H9 (cell line): ENCODE measurements around the gene SH3BP2. TPM values are rescaled to one million over a fixed set of nuclear protein-coding genes. Genes with fewer than 3 reads are reported as not detected.

ENCODE experiments used
- DNase-seq: peaks from one replicate; pipeline ENCODE4 v3.0.0-alpha.2; 2017
- H2AFZ ChIP-seq: one replicate; pipeline ENCODE4 v1.6.1; 2013; ENCODE audit warnings: mild to moderate bottlenecking, low read length, control low read depth, moderate library complexity
- H2AK5ac ChIP-seq: 2 replicates; pipeline ENCODE4 v1.6.1; 2013; ENCODE audit warnings: low read length, control low read depth, mixed read lengths; ENCODE audit not compliant: insufficient read length
- H2BK120ac ChIP-seq: one replicate; pipeline ENCODE4 v1.6.1; 2013; ENCODE audit warnings: low read depth, mild to moderate bottlenecking, low read length, control low read depth, inconsistent platforms; ENCODE audit not compliant: poor library complexity, severe bottlenecking
- H2BK12ac ChIP-seq: 2 replicates; pipeline ENCODE4 v1.6.1; 2013; ENCODE audit warnings: low read length, control low read depth, mixed read lengths, low read depth; ENCODE audit not compliant: insufficient read length
- H2BK15ac ChIP-seq: 2 replicates; pipeline ENCODE4 v1.6.1; 2013; ENCODE audit warnings: low read depth, low read length, control low read depth
- H2BK20ac ChIP-seq: one replicate; pipeline ENCODE4 v1.6.1; 2013; ENCODE audit warnings: low read depth, mild to moderate bottlenecking, low read length, control low read depth, inconsistent platforms; ENCODE audit not compliant: poor library complexity, severe bottlenecking
- H2BK5ac ChIP-seq: 2 replicates; pipeline ENCODE4 v1.6.1; 2013; ENCODE audit warnings: low read length, control low read depth, mixed read lengths; ENCODE audit not compliant: insufficient read length
- H3K14ac ChIP-seq: 2 replicates; pipeline ENCODE4 v1.6.1; 2013; ENCODE audit warnings: low read length, control low read depth; ENCODE audit not compliant: insufficient read depth
- H3K18ac ChIP-seq: 2 replicates; pipeline ENCODE4 v1.6.1; 2013; ENCODE audit warnings: low read depth, mild to moderate bottlenecking, mixed read lengths, low read length, control low read depth; ENCODE audit not compliant: insufficient read length
- H3K23ac ChIP-seq: 2 replicates; pipeline ENCODE4 v1.6.1; 2013; ENCODE audit warnings: low read length, control low read depth, mixed read lengths, low read depth; ENCODE audit not compliant: insufficient read length
- H3K23me2 ChIP-seq: 2 replicates; pipeline ENCODE4 v1.6.1; 2013; ENCODE audit warnings: low read depth, mild to moderate bottlenecking, mixed read lengths, low read length, control low read depth; ENCODE audit not compliant: insufficient read length, poor library complexity, severe bottlenecking
- H3K27ac ChIP-seq: 2 replicates; pipeline ENCODE4 v1.5.1; 2013; ENCODE audit warnings: low read length, control low read depth, mixed read lengths, low read depth; ENCODE audit not compliant: insufficient read length
- H3K27me3 ChIP-seq: 2 replicates; pipeline ENCODE4 v1.6.1; 2013; ENCODE audit warnings: low read length, control low read depth, inconsistent platforms; ENCODE audit not compliant: insufficient read depth
- H3K4ac ChIP-seq: 2 replicates; pipeline ENCODE4 v1.6.1; 2013; ENCODE audit warnings: low read depth, mild to moderate bottlenecking, control low read depth, inconsistent platforms, low read length, moderate library complexity
- H3K4me1 ChIP-seq: 2 replicates; pipeline ENCODE4 v1.6.1; 2013; ENCODE audit warnings: low read length, control low read depth, inconsistent platforms; ENCODE audit not compliant: insufficient read depth
- H3K4me2 ChIP-seq: 2 replicates; pipeline ENCODE4 v1.6.1; 2013; ENCODE audit warnings: low read length, control low read depth, mixed read lengths; ENCODE audit not compliant: insufficient read length, insufficient read depth
- H3K56ac ChIP-seq: 2 replicates; pipeline ENCODE4 v1.6.1; 2013; ENCODE audit warnings: low read depth, mild to moderate bottlenecking, mixed read lengths, low read length, control low read depth; ENCODE audit not compliant: insufficient read length
- H3K79me1 ChIP-seq: 2 replicates; pipeline ENCODE4 v1.6.1; 2013; ENCODE audit warnings: low read depth, mild to moderate bottlenecking, moderate library complexity, low read length, control low read depth, inconsistent platforms; ENCODE audit not compliant: insufficient read depth, poor library complexity, severe bottlenecking
- H3K79me2 ChIP-seq: 2 replicates; pipeline ENCODE4 v1.6.1; 2013; ENCODE audit warnings: low read length, control low read depth, inconsistent platforms; ENCODE audit not compliant: insufficient read depth
- H3K9ac ChIP-seq: 2 replicates; pipeline ENCODE4 v1.6.1; 2013; ENCODE audit warnings: low read length, control low read depth, mixed read lengths; ENCODE audit not compliant: insufficient read length; ENCODE audit errors: extremely low read depth
- H3K9me3 ChIP-seq: one replicate; pipeline ENCODE4 v1.6.1; 2013; ENCODE audit warnings: low read depth, low read length, inconsistent platforms; ENCODE audit not compliant: control insufficient read depth
- H3T11ph ChIP-seq: one replicate; pipeline ENCODE4 v1.6.1; 2013; ENCODE audit warnings: mild to moderate bottlenecking, low read length, control low read depth, inconsistent platforms
- H4K20me1 ChIP-seq: one replicate; pipeline ENCODE4 v1.6.1; 2013; ENCODE audit not compliant: control insufficient read depth, insufficient read length, insufficient read depth
- H4K5ac ChIP-seq: 2 replicates; pipeline ENCODE4 v1.6.1; 2013; ENCODE audit warnings: low read depth, mild to moderate bottlenecking, mixed read lengths, low read length, control low read depth; ENCODE audit not compliant: insufficient read length
- H4K8ac ChIP-seq: replicated peaks from 2 replicates; pipeline ENCODE4 v1.6.1; 2013; ENCODE audit warnings: low read length, control low read depth, mixed read lengths, low read depth; ENCODE audit not compliant: insufficient read length
- H4K91ac ChIP-seq: 2 replicates; pipeline ENCODE4 v1.6.1; 2013; ENCODE audit warnings: low read depth, mild to moderate bottlenecking, moderate library complexity, mixed read lengths, low read length, control low read depth; ENCODE audit not compliant: insufficient read length
- H3K27ac Mint-ChIP-seq, 3 experiments: 2 replicates in 2 of 3; 3 replicates in 1 of 3; pipeline ENCODE4 v1.8.0; 2020 to 2021; ENCODE audit warnings: mixed read lengths in 3 of 3, mild to moderate bottlenecking in 1 of 3, moderate library complexity in 1 of 3
- H3K27me3 Mint-ChIP-seq: 2 replicates; pipeline ENCODE4 v1.8.0; 2021; ENCODE audit warnings: low read depth, mild to moderate bottlenecking, moderate library complexity, mixed read lengths
- H3K36me3 Mint-ChIP-seq, 3 experiments: 2 replicates in 2 of 3; 3 replicates in 1 of 3; pipeline ENCODE4 v1.8.0; 2020 to 2021; ENCODE audit warnings: low read depth in 3 of 3, mixed read lengths in 3 of 3; ENCODE audit not compliant: insufficient read depth in 1 of 3
- H3K4me1 Mint-ChIP-seq, 2 experiments: 2 replicates each; pipeline ENCODE4 v1.8.0; 2020; ENCODE audit warnings: mixed read lengths in 2 of 2
- H3K4me3 Mint-ChIP-seq, 2 experiments: 2 replicates in 1 of 2; 3 replicates in 1 of 2; pipeline ENCODE4 v1.8.0; 2020 to 2021; ENCODE audit warnings: mild to moderate bottlenecking in 2 of 2, mixed read lengths in 2 of 2, moderate library complexity in 1 of 2
- H3K9me3 Mint-ChIP-seq, 2 experiments: 2 replicates in 1 of 2; 3 replicates in 1 of 2; pipeline ENCODE4 v1.8.0; 2020; ENCODE audit warnings: mild to moderate bottlenecking in 2 of 2, mixed read lengths in 2 of 2, moderate library complexity in 1 of 2
- CTCF ChIP-seq: fragments of 200-600 bp; sonication (generic); conservative IDR thresholded peaks from 3 replicates; pipeline ENCODE4 v1.8.0; 2021; ENCODE audit warnings: antibody characterized with exemption, mild to moderate bottlenecking
- WGBS: extraction: QIAGEN DNeasy Blood & Tissue Kit; methylation state at CpG from one replicate; pipeline ENCODE4 v1.1.7; 2013; ENCODE audit warnings: missing lambda C conversion rate, low lambda C conversion rate, mixed read lengths; ENCODE audit not compliant: insufficient read length; ENCODE audit errors: extremely low coverage; 5-methylcytosine and 5-hydroxymethylcytosine counted together
- total RNA-seq: library from RNA; stranded (reverse); gene quantifications from 2 replicates; pipeline ENCODE4 v1.2.1, GENCODE V29; 2021

Gene SH3BP2
- total RNA-seq, 1 experiment from 2014 or later, result 37.6 TPM

GRCh38 chr4:2848449-2848848 lies 55.6 kb downstream of the SH3BP2 start:
- Histone ChIP-seq H2BK5ac (no peak overlapping the region), H3K27me3 (no peaks in the 10 kb centered on the region), H2AK5ac (no peak overlapping the region), H4K20me1 (no peaks in the 10 kb centered on the region), H4K8ac (no peak overlapping the region), H2BK15ac (no peak overlapping the region), H2BK120ac (no peak overlapping the region), H3K4me2 (no peak overlapping the region), H2BK12ac (no peak overlapping the region), H2AFZ (no peak overlapping the region), H3K18ac (no peak overlapping the region), H3K23me2 (peaks cover 7% of the 10 kb centered on the region), H3K79me2 (peaks cover 28% of the 10 kb centered on the region), H4K91ac (no peak overlapping the region), H3K4ac (no peak overlapping the region), H2BK20ac (no peak overlapping the region), H3K4me1 (no peaks in the 10 kb centered on the region; the same call in 1 of the 2 replicates), H3K56ac (no peak overlapping the region), H3T11ph (no peak overlapping the region), H3K14ac (no peak overlapping the region), H3K9ac (no peak overlapping the region), H3K23ac (no peak overlapping the region), H3K9me3 (no peaks in the 10 kb centered on the region), H4K5ac (no peak overlapping the region), H3K79me1 (no peaks in the 10 kb centered on the region), H3K27ac (no peak overlapping the region)
- no peak overlapping the region for H3K4me3 Mint-ChIP-seq
- TF ChIP-seq CTCF, result no peak
- H3K27me3 Mint-ChIP-seq, result no peaks in the 10 kb centered on the region
- H3K36me3 Mint-ChIP-seq, result peaks cover 0 to under 1% (median under 1%) of the 10 kb centered on the region in 3 experiments; a peak in 4 of 7 replicates
- no CpG with 5 or more reads among the region's 2 CpGs for WGBS
- DNase-seq, result no peak
- H3K4me1 Mint-ChIP-seq, result peaks cover 20 to 25% of the 10 kb centered on the region in 2 experiments
- no peaks in the 10 kb centered on the region; a peak in 1 of 5 replicates for H3K9me3 Mint-ChIP-seq
- no peak overlapping the region for H3K27ac Mint-ChIP-seq
